Breast epithelium (tissue), 3 donors: ENCODE data around the gene OPTN.

ENCODE experiments used
- POLR2A ChIP-seq: fragments of 450-650 bp; IDR thresholded peaks from one replicate; pipeline ENCODE4 v1.6.1; 2016; ENCODE audit warnings: antibody characterized with exemption, mild to moderate bottlenecking, moderate library complexity
- POLR2AphosphoS5 ChIP-seq, 3 donors: sonication (generic); formaldehyde crosslinking; IDR thresholded peaks; one replicate each; pipeline ENCODE4 v1.6.1; 2017; ENCODE audit warnings: antibody characterized with exemption in 3 of 3
- TF ChIP-seq, protein P1 (sequence below), 3 donors: fragments of 450-650 bp; IDR thresholded peaks; one replicate each; pipeline ENCODE4 v1.5.1; 2016 to 2017; ENCODE audit warnings: antibody characterized with exemption in 3 of 3, mild to moderate bottlenecking in 3 of 3, moderate library complexity in 3 of 3

DNA sequence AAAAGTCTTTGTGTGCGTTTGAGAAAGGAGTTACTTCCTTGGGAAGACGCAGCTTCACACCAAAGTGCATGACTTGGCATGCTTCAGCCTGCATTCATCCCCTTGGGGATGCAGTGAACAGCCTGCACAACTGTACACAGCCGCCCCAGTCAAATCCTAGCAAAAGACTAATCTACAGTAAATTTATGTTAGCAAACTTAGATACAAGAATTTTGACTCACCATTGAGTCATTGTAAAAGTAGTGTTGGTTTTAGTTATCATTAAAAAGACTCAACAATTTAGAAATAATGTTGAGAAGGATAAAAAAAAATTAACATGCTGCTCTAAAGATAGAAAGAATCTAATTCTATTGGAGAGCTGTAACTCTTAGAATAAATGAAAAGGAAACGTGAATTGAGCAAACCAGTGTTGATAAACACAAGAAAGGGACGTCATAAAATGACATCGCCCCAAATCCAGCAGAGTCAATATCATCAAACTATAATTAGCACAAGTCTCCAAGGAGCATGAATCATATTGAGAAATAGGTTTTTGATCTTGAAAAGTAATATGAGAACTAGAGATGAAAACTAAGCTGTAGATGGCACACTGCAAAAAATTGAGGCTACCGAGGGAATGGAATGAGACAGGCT is 11.9 kb upstream of the OPTN start:
- TF ChIP-seq, protein P1, sequence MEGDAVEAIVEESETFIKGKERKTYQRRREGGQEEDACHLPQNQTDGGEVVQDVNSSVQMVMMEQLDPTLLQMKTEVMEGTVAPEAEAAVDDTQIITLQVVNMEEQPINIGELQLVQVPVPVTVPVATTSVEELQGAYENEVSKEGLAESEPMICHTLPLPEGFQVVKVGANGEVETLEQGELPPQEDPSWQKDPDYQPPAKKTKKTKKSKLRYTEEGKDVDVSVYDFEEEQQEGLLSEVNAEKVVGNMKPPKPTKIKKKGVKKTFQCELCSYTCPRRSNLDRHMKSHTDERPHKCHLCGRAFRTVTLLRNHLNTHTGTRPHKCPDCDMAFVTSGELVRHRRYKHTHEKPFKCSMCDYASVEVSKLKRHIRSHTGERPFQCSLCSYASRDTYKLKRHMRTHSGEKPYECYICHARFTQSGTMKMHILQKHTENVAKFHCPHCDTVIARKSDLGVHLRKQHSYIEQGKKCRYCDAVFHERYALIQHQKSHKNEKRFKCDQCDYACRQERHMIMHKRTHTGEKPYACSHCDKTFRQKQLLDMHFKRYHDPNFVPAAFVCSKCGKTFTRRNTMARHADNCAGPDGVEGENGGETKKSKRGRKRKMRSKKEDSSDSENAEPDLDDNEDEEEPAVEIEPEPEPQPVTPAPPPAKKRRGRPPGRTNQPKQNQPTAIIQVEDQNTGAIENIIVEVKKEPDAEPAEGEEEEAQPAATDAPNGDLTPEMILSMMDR (IDR thresholded peaks at IDR 0.05), result no peak
- TF ChIP-seq POLR2AphosphoS5 (IDR thresholded peaks at IDR 0.05) (no peak), POLR2A (no peak)
